DMS153 treated with DMSO at 0.1 percent for 48 hours (cell line): ENCODE results near the gene SLC48A1.

Experiments used
- DNase-seq: peaks from one replicate; lab custom pipeline; 2025; ENCODE audit not compliant: unreplicated experiment; lab: John Stamatoyannopoulos, UW

Gene SLC48A1

DNA sequence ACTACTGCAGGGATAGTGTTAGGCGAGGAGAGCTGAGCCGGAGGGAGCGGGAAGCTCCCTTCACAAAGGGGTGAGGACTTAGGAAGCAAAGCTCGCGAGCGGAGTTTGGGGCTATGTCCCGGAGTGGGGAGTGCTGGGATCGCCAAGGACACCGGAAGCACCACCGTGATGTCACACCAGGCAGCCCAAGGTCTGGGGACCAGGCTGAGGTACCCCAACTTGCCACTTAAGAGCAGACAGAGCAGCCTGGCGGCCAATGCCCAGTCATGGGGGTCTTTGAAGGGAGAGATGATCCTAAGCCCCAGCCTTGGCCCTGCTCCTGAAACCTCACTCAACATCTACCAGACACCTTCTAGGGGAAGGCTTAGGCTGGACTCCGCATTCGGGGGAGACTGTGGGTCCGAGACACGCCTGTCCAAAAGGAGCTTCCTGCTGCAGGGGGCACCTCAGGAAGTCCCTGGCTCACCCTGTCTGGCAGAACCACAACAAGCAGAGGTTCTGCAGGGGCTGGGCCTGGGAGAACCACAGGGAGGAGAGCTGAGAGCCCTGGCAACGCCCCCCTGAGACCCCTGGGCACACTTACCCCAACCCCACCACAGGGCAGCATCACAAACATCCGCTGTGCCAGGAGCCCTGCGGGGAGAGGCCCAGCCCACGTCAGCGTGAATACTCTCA is 17.8 kb downstream of the SLC48A1 start:
- no peak for DNase-seq

DNA sequence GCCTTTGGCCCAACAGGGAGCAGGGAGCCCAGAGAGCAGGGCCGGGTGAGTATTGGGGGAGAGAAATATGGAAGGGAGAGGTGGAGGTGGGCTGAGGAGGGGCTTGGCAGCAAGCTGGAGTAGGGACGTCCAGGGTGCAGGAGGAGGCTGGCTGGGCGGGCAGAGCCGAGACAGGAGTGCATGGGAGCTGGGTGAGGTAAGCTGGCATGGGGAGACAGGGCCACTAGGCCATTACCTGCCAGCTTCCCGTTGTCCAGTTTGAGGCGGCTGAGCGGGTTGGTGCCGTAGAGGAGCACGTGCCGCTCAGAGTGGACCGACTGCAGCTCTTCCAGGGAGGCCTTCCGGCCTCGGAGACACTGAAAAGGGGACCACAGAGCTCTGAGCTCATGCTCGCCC is 18.3 kb downstream of the SLC48A1 start:
- no peak for DNase-seq

DNA sequence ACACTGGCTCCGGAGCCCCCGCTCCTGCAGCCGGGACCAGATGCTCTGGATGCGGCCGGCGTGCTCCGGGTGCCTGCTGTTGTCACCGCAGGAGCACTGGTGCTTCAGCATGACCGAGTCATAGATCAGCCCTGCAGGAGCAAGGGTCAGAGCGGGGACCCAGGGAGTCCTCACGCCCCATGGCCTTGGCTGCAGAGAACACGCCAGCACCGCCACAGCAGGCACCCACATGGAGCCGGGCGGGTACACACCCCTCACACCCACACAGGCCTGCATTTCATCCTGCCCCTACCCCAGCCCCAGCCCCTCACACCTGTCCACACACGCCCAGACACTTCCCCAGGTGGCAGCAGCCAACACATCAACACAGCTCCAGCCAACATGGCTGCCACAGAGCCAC is 18.8 kb downstream of the SLC48A1 start:
- no peak for DNase-seq

DNA sequence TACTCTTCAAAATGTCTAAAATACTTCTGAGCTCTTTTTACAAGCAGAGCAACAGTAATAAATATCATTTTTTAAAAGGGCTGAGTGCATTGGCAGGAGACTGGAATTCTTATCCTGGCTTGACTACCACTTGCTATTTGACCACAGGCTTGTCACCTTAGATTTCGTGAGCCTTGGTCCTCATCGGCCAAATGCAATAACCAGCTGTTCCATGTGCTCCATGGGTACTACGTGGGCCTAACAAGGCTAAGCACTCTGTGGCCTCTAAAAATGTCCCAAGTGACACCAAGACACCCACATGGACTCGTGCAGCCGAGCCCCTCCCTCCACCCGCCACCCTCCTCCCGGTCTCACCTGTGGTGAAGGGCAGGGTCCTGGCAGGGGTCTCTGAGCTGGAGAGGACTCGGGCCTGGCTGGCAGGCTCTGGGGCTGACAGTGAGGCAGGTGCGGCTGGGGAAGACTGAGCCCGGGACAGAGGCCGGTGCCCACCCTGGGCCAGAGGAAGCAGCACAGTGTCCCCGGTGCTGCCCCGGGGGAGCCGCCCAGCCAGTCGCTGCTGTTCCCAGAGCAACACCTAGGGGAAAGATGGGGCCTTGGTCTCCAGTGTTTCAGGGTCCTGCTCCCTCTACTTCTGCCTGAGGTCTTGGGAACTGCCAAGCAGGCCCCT is 20.1 kb downstream of the SLC48A1 start:
- DNase-seq: no peak

DNA sequence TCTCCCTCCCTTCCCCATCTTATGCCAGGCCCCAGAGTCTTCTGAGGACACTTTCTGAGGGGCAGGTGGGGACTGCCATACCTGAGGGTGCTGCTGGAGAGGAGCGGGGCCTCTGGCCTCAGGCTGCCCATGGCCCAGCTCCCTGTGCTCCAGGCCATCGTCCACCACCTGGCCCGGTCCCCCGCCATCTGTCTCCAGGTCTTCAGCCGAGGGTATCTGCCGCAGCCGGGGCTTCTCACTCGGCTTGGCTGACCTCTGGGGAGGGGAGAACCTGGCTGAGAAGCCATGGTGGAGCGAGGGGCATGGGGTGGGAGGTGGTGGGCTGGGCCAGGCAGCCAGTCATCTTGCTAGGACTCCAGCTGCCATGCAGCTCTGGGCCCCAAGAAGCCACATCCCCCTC is 21.6 kb downstream of the SLC48A1 start:
- DNase-seq: no peak

DNA sequence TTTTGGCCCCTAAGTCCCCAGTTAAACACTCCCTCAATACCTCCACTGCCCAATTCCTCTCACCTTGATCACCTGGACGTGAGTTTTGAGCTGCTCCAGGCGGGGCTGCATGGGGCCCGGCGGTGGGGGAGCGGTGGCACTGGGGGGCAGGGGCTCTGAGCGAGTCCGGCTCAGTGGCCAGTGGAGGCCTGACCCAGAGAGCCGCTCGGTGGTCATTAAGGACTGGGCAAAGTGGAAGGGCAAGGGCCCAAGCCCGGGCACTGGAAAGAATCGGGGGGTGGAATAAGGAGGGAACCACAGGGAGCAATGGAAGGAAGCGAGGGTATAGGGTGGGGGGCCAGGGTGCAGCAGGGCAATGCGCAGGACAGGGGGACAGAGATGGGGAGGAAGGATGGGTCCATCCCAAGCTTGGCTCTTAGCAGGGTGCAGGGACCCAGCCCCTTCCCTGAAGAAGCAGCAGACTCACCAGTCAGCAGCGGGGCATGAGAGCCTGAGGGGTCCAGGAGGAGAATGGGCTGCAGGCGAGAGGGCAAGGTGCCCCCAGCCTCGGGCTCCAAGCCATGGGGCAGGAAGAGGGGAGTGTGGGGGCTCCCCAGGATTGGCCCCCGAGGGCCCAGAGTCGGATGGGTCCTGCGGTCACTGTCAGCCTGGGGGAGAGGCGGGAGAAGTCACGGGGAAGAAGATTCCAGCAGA is 22.2 kb downstream of the SLC48A1 start:
- no peak for DNase-seq

DNA sequence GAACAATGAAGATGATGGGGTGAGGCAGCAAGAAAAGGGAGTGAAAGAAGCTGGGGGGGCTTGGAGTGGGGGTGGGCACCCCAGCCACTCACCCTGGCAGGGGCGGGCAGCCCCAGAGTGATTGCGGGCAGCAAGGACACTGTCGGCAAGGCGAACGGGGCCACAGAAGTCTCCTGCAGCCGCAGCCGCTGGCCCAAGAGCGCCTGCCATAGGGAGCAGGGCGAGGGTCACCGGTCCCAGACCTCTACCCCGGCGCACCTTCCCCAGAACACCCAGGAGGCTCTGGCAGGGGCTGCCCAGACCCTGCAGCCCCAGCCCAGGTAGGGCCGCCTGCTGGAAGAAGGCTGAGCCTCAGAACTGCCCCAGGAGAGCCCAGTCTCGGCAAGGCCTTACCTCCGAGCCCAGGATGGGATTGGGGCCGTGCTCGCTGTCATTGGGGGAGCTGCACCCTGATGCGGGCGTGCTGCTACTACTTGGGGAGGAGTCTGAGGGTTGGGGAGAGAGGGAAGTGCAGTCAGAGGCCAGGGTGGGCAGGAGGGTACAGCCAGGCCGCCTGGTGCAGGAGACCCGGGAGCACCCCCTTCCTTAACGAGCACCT is 22.9 kb downstream of the SLC48A1 start:
- DNase-seq: no peak

DNA sequence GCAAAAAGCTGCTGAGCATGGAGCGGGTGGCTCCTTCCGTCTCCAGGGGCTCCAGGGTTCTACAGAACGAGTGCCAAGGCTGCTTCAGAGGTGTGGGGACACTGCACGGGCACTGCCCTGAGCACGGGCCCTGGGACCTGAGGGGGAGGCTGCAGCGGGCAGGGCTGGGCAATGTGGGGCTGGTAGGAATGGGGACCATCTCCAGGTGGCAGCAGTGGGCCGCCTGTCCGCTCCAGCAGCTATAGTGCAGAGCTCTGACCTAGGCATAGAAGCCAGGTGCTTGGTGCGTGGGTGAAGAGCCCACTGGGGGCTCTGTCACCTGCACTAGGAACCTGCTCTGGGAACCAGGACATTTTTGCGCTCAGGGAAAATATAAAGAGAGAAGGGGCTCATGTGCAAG is 24.4 kb downstream of the SLC48A1 start:
- DNase-seq: no peak

DNA sequence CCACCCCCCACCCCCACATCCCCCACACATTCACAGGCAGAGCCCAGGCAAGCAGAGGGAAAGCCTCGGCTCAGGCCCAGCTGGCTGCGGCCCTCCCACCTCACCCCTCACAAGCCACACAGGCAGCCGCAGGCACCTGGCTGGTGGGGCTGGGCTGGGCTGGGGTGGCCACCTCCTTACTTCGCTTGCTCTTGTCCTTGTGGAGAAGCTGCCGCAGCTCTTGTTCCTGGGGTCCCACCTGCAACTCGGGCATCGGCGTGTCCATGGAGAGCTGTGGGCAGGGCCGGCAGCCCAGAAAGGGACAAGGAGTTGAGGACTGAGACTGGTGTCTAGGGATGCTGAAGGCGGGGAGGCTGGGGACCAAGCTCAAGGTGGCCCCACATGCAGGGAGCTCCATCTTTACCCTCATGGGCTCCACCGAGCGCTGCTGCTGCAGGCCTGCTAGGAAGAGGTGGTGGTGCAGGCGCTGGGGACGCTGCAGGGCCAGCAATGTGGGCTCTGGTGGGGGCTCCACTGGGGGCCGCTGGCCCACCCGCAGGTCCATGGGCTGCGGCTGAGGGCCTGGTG is 25.4 kb downstream of the SLC48A1 start:
- no peak for DNase-seq

DNA sequence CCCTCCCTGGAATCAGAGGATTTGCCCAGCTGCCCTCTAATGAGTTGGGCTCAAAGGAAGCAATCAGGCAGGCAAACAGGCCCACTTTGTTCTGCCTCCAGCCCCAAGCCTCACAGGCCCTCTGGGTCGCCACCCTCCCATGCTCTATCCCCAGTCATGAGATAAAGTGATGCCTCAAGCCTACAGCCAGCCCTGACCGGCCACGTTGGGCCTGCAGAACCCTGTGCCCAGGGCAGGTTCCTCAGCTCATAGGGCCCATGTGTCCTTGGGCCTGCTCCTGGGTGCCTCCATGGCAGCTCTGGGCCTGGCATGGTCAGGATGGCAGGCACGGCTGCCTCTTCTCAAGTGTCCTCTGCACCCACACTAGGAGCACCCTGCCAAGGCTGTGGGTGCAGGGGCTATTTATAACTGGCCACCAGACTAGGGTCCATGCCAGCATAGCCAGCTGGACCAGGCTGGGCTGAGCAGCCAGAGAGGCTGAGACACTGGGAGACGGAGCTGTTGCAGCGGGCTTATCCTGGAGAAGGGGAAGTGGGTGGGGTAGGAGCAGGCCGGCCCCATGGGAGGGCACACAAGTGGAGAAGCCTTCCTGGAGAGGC is 26.4 kb downstream of the SLC48A1 start:
- DNase-seq: no peak

DNA sequence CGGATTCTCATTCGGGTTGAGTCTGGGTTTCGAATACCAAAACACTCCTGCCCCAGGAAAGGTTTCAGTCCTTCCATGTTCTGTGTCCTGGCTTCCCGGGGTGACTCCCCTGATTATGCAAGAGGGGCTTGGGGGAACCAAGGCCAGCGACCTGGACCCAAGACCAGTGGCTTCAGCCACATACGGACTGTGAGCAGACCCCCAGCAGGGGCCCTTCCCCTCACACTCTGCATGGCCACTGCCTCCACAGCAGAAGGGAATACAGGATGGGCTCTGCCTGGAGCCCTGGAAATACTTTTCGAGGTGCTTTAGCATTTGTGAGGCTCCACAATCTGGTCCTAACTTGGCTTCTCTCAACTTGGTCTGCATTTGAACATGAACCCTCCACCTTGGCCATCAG is 27.5 kb downstream of the SLC48A1 start:
- DNase-seq: no peak

DNA sequence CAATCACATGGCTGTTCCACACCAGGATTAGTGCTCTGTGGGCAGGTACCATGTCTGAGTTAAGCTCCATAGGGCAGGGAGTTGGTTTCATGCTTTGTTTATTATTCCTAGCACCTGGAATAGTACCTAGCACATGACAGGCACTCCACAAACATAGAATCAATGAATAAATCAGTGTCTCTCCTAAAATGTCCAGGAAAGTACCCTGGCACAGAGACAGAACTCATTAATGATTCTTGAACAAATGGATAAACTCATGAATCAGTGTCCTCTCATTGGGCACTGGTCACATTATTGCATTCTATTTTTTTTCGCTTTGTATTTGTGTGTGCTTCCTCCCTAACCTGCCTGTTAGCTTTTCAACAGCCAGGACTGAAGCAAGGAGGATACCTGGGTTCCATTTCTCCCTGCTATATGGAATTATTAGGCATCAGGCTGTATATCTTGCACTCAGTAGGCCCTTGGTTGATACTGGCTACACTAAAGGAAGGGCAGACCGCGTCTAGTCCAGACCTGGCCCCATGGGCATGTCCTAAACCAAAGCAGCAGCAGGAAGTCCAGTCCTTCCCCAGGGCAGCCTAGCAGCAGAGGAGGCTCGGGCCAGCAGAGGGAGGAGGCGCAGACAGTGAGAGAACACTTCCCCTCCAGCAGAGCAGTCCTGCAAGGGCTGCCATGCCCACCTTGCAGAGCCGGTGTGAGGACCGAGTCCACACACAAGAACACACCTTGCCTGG is 28.3 kb downstream of the SLC48A1 start:
- DNase-seq: no peak

DNA sequence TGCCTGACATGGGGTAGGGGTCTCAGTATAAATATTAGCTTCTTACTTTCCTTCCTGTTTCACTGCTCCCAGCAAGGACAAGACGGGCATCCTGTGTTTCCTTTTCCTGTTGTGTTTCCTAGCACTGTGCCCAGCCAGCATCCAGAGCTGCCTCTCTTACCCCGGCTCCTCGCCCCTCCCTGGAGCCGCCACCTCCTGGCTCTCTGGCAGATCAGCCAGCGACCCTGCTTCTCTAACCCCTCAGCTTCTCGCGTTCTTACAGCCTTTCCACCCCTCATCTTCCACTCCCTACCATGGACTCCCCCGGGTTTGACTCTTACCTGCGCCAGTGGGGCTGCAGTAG is 28.8 kb downstream of the SLC48A1 start:
- DNase-seq: no peak

DNA sequence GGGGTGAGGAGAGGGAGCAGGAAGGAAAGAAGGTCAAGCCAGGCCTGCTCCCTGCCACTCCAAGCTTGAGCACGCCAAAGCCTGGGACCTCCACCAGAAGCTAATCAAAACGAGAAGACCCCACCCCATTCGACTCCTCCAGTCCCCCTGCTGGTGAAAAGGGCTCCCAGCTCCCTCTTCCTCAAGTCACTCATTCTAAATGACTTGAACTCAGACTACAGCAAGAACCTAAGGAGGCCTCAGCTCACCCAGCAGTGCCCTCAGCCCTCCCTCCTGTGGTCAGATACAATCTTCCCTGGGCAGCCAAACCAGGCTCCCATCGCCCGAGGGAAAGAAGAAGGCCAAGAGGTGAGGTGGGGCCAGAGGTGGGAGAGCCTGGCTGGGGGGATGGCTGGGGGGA is 29.3 kb downstream of the SLC48A1 start:
- DNase-seq: no peak

DNA sequence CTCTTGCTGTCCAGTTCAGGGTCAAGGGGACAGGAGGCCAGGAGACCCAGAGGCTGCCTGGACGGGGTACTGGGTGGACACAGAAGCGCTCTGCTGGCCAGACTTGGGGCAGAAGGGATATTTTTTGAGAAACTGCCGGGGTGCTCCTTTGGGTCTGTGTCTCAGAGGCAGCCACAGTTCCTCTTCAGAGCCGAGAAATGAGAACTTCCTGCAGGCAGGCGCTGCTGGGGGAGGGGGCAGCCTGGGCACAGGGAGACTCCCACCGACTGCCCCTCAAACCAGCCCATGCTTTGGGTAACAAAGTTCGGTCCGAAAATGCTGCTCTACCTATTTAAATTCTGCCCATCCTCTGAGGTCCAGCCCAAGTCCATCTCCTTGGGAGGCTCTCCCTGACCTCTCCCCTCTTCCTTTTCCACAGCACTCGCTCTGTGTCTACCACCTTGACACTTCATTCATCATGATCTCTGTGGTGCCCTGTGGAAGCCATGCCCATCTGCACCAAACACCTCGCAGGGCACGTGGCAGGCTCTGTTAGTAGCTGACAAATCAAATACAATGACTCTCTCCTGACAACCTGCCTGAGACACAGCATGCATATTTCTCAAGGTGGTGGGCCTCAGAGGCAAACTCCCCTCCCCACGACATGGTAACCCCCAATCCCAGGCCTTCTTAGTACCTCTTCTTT is 30.3 kb downstream of the SLC48A1 start:
- DNase-seq: no peak

DNA sequence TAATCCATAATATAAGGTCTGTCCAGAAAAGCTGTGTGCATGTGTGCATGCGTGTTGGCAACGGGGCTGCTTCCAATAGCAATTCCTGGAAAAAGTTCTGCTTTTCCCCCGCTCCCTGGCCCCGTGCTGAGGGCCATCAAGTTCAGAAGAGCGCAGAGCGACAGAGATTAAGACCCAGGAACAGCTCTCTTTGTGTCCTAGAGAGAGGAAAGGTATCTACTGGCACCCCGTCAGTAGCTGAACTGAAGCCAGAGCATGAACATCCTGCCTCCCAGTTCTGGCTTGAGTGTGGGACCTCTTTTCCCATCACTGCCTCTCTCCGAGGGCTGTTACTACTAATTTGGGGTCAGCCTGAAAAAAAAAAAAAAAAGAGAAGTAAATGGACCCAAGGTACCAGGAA is 31.1 kb downstream of the SLC48A1 start:
- DNase-seq: no peak

DNA sequence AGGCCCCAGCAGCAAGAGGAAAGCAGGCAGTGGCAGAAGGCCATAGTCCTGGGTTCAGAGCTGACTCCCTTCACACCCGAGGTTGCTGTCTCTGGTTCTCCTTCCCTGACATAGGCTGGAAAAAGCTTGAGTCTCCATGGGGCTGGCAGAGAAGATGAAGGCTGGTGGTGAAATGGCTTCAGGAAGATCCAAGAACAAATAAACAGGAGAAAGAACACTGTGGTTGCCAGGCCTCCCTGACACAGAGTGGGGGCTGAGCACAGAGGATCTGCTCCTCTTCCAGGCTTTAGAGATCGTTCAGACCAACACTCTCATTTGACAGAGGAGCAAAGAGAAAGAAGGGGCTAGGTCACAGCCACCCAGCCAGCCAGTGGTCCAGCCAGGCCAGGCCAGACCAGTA is 32.4 kb downstream of the SLC48A1 start:
- no peak for DNase-seq

DNA sequence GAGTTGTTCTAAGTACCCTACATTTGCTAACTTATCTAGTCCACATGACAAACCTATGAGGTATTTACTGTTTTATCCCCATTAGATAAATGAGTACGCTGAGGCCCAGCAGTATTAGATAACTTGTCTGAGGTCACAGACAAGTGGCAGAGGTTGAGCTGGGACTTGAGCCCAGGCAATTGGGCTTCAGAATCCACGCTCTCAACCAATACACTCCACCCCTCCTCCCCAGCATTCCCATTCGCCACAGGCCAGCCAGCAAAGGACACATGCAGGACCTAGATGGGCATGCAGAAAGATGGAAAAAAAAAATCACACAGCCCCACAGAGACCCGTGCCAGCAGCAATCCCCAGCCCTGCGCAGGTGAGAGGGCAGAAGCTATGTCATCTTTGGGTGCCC is 34.3 kb downstream of the SLC48A1 start:
- no peak for DNase-seq

DNA sequence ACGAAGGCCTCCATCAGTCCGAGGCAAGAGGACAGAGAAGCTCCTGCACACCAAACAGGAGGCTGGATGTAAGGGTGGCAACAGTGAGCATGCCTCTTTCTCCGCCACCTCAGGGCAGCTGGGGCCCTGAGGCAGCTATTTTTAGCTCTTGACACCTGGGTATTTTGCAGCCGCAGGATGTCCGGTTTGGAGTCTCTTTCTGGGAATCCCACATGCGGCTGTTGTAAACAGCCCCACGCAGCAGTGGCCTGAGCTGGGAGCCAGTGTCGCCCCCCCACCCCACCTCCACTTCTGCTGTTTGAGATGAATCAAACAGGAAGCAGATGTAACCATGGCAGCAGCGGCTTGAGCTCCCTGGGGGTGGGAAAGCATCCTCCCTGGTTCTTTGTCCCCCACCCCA is 35.0 kb downstream of the SLC48A1 start:
- peak; percentile 23 for DNase-seq
